Trophoblast cell (in vitro differentiated cells and primary cell): ENCODE results near the gene C20orf202.

Experiments
- DNase-seq, 2 donors: peaks; one replicate each; pipeline ENCODE4 v3.0.0-alpha.2; 2016
- H2AFZ ChIP-seq: 2 replicates; pipeline ENCODE4 v1.6.1; 2013; ENCODE audit warnings: low read length, moderate library complexity, mild to moderate bottlenecking; ENCODE audit not compliant: insufficient read depth, poor library complexity
- H2AK5ac ChIP-seq: 2 replicates; pipeline ENCODE4 v1.6.1; 2013; ENCODE audit warnings: mild to moderate bottlenecking, low read length
- H2BK120ac ChIP-seq: 2 replicates; pipeline ENCODE4 v1.6.1; 2013; ENCODE audit warnings: low read length, mild to moderate bottlenecking, moderate library complexity; ENCODE audit not compliant: insufficient read depth, poor library complexity
- H2BK12ac ChIP-seq: 2 replicates; pipeline ENCODE4 v1.6.1; 2013; ENCODE audit warnings: mild to moderate bottlenecking, low read length, moderate library complexity
- H2BK5ac ChIP-seq: 2 replicates; pipeline ENCODE4 v1.6.1; 2013; ENCODE audit warnings: low read length, low read depth, moderate library complexity, mild to moderate bottlenecking; ENCODE audit not compliant: poor library complexity
- H3K14ac ChIP-seq: 2 replicates; pipeline ENCODE4 v1.6.1; 2013; ENCODE audit warnings: mild to moderate bottlenecking, low read length
- H3K18ac ChIP-seq: 2 replicates; pipeline ENCODE4 v1.6.1; 2013; ENCODE audit warnings: mild to moderate bottlenecking, low read length
- H3K23ac ChIP-seq: 2 replicates; pipeline ENCODE4 v1.6.1; 2013; ENCODE audit warnings: low read length
- H3K27ac ChIP-seq: 2 replicates; pipeline ENCODE4 v1.5.1; 2013; ENCODE audit warnings: low read depth, mild to moderate bottlenecking, inconsistent platforms, low read length, moderate library complexity
- H3K27me3 ChIP-seq: 2 replicates; pipeline ENCODE4 v1.6.1; 2013; ENCODE audit warnings: inconsistent platforms, mild to moderate bottlenecking, low read length, moderate library complexity; ENCODE audit not compliant: insufficient read depth
- H3K36me3 ChIP-seq, 2 experiments: 1 replicate in 1 of 2; 2 replicates in 1 of 2; pipeline ENCODE4 v1.6.1; 2013; ENCODE audit warnings: low read length in 2 of 2, mild to moderate bottlenecking in 2 of 2, moderate library complexity in 1 of 2; ENCODE audit not compliant: insufficient read depth in 2 of 2, control insufficient read depth in 1 of 2
- H3K4ac ChIP-seq: 2 replicates; pipeline ENCODE4 v1.6.1; 2013; ENCODE audit warnings: low read depth, mild to moderate bottlenecking, low read length, moderate library complexity
- H3K4me1 ChIP-seq, 2 experiments: 1 replicate in 1 of 2; 2 replicates in 1 of 2; pipeline ENCODE4 v1.6.1; 2013; ENCODE audit warnings: low read length in 2 of 2, mild to moderate bottlenecking in 2 of 2, moderate library complexity in 1 of 2; ENCODE audit not compliant: insufficient read depth in 2 of 2, control insufficient read depth in 1 of 2
- H3K4me2 ChIP-seq: 2 replicates; pipeline ENCODE4 v1.6.1; 2013; ENCODE audit warnings: inconsistent platforms, mild to moderate bottlenecking, low read length, moderate library complexity
- H3K4me3 ChIP-seq: 2 replicates; pipeline ENCODE4 v1.5.1; 2013; ENCODE audit warnings: mild to moderate bottlenecking, low read depth, low read length, inconsistent platforms
- H3K79me1 ChIP-seq: one replicate; pipeline ENCODE4 v1.6.1; 2013; ENCODE audit warnings: low read length
- H3K79me2 ChIP-seq: 2 replicates; pipeline ENCODE4 v1.6.1; 2013; ENCODE audit warnings: low read length, mild to moderate bottlenecking; ENCODE audit not compliant: control insufficient read depth, insufficient read depth, poor library complexity
- H3K9ac ChIP-seq: 2 replicates; pipeline ENCODE4 v1.6.1; 2013; ENCODE audit warnings: mild to moderate bottlenecking, low read length
- H3K9me3 ChIP-seq: 2 replicates; pipeline ENCODE4 v1.6.1; 2013; ENCODE audit warnings: low read depth, mild to moderate bottlenecking, control low read depth, inconsistent platforms, low read length; ENCODE audit not compliant: insufficient read depth
- H4K12ac ChIP-seq: 2 replicates; pipeline ENCODE4 v1.6.1; 2013; ENCODE audit warnings: low read depth, mild to moderate bottlenecking, low read length, moderate library complexity
- H4K8ac ChIP-seq: 2 replicates; pipeline ENCODE4 v1.6.1; 2013; ENCODE audit warnings: low read depth, mild to moderate bottlenecking, low read length, moderate library complexity
- H4K91ac ChIP-seq: one replicate; pipeline ENCODE4 v1.6.1; 2013; ENCODE audit warnings: low read depth, mild to moderate bottlenecking, low read length, moderate library complexity
- WGBS: extraction: QIAGEN DNeasy Blood & Tissue Kit; methylation state at CpG from one replicate; pipeline ENCODE4 v1.1.7; 2013; ENCODE audit warnings: missing lambda C conversion rate; ENCODE audit not compliant: insufficient read length, insufficient coverage; ENCODE audit errors: extremely low coverage; 5-methylcytosine and 5-hydroxymethylcytosine counted together

Gene C20orf202

GRCh38 chr20:1254254-1254653, 51.0 kb downstream of the C20orf202 start:
- H3K79me2 ChIP-seq: no peaks in the 10 kb centered on the region
- H3K36me3 ChIP-seq: no peaks in the 10 kb centered on the region
- no peak overlapping the region for H3K4ac ChIP-seq
- H3K27me3 ChIP-seq: no peaks in the 10 kb centered on the region
- no peaks in the 10 kb centered on the region for H3K4me1 ChIP-seq
- no peaks in the 10 kb centered on the region for H3K79me1 ChIP-seq
- H3K9me3 ChIP-seq: no peaks in the 10 kb centered on the region
- no peak overlapping the region for H2AFZ ChIP-seq
- no peak overlapping the region for H2AK5ac ChIP-seq
- H3K14ac ChIP-seq: no peak overlapping the region
- WGBS: no CpG with 5 or more reads among the region's 2 CpGs
- no peak overlapping the region for H3K23ac ChIP-seq
- no peak overlapping the region for H3K4me2 ChIP-seq
- no peak overlapping the region for H3K4me3 ChIP-seq
- no peak overlapping the region for H3K18ac ChIP-seq
- no peak overlapping the region for H2BK120ac ChIP-seq
- no peak overlapping the region for H3K27ac ChIP-seq
- no peak overlapping the region for H2BK5ac ChIP-seq
- no peak overlapping the region for H4K8ac ChIP-seq
- H2BK12ac ChIP-seq: no peak overlapping the region
- no peak overlapping the region for H4K91ac ChIP-seq
- no peak overlapping the region for H4K12ac ChIP-seq
- H3K9ac ChIP-seq: no peak overlapping the region
- DNase-seq: no peak

- H3K18ac ChIP-seq: no peak overlapping the region
- H4K12ac ChIP-seq: no peak overlapping the region
- H3K36me3 ChIP-seq: no peaks in the 10 kb centered on the region
- H3K4me2 ChIP-seq: no peak overlapping the region
- H3K79me2 ChIP-seq: no peaks in the 10 kb centered on the region
- H3K9me3 ChIP-seq: no peaks in the 10 kb centered on the region
- H3K14ac ChIP-seq: no peak overlapping the region
- H2AK5ac ChIP-seq: no peak overlapping the region
- WGBS: no CpG with 5 or more reads among the region's 2 CpGs
- no peak for DNase-seq
- no peak overlapping the region for H2BK5ac ChIP-seq
- no peak overlapping the region for H3K27ac ChIP-seq
- no peak overlapping the region for H4K91ac ChIP-seq
- no peaks in the 10 kb centered on the region for H3K4me1 ChIP-seq
- no peak overlapping the region for H3K23ac ChIP-seq
- H3K9ac ChIP-seq: no peak overlapping the region
- no peak overlapping the region for H2BK120ac ChIP-seq
- no peaks in the 10 kb centered on the region for H3K27me3 ChIP-seq
- H4K8ac ChIP-seq: no peak overlapping the region
- H3K4ac ChIP-seq: no peak overlapping the region
- H2BK12ac ChIP-seq: no peak overlapping the region
- no peak overlapping the region for H2AFZ ChIP-seq
- no peaks in the 10 kb centered on the region for H3K79me1 ChIP-seq
- no peak overlapping the region for H3K4me3 ChIP-seq
Observed at GRCh38 chr20:1255675-1256074, 52.4 kb downstream of the C20orf202 start.
